Endodermal cell (in vitro differentiated cells): ENCODE measurements around the gene ACP7. TPM values are rescaled to one million over a fixed set of nuclear protein-coding genes. Genes with fewer than 3 reads are reported as not detected.

ENCODE experiments used
- DNase-seq: peaks from one replicate; pipeline ENCODE4 v3.0.0-alpha.2; 2017
- H3K27ac ChIP-seq: 2 replicates; pipeline ENCODE4 v1.5.1; 2013; ENCODE audit warnings: mild to moderate bottlenecking, low read depth, low read length, moderate library complexity
- H3K27me3 ChIP-seq: 2 replicates; pipeline ENCODE4 v1.6.1; 2013; ENCODE audit warnings: mild to moderate bottlenecking, low read length, moderate library complexity; ENCODE audit not compliant: insufficient read depth, control insufficient read depth, poor library complexity, severe bottlenecking
- H3K36me3 ChIP-seq: 2 replicates; pipeline ENCODE4 v1.7.0; 2013; ENCODE audit warnings: mild to moderate bottlenecking, low read length, moderate library complexity; ENCODE audit not compliant: control insufficient read depth, insufficient read depth
- H3K4me1 ChIP-seq: one replicate; pipeline ENCODE4 v1.7.0; 2013; ENCODE audit warnings: low read length; ENCODE audit not compliant: control insufficient read depth, insufficient read depth
- H3K4me3 ChIP-seq: 2 replicates; pipeline ENCODE4 v1.5.1; 2013; ENCODE audit warnings: mild to moderate bottlenecking, low read length, moderate library complexity
- H3K9ac ChIP-seq: 2 replicates; pipeline ENCODE4 v1.6.1; 2013; ENCODE audit warnings: mild to moderate bottlenecking, low read length, moderate library complexity; ENCODE audit not compliant: poor library complexity, severe bottlenecking; ENCODE audit errors: extremely low read depth
- H3K9me3 ChIP-seq: 2 replicates; pipeline ENCODE4 v1.6.1; 2013; ENCODE audit warnings: mild to moderate bottlenecking, low read length, moderate library complexity; ENCODE audit not compliant: control insufficient read depth
- H3K27ac Mint-ChIP-seq: 2 replicates; pipeline ENCODE4 v1.8.0; 2020; ENCODE audit warnings: mixed read lengths
- H3K27me3 Mint-ChIP-seq: 2 replicates; pipeline ENCODE4 v1.8.0; 2021; ENCODE audit warnings: mild to moderate bottlenecking, mixed read lengths; ENCODE audit not compliant: insufficient read depth
- H3K36me3 Mint-ChIP-seq: 2 replicates; pipeline ENCODE4 v1.8.0; 2020; ENCODE audit warnings: low read depth, mixed read lengths
- H3K4me1 Mint-ChIP-seq: 2 replicates; pipeline ENCODE4 v1.8.0; 2020; ENCODE audit warnings: mixed read lengths
- H3K4me3 Mint-ChIP-seq: 2 replicates; pipeline ENCODE4 v1.8.0; 2020; ENCODE audit warnings: mild to moderate bottlenecking, moderate library complexity, mixed read lengths
- H3K9me3 Mint-ChIP-seq: 2 replicates; pipeline ENCODE4 v1.8.0; 2020; ENCODE audit warnings: mild to moderate bottlenecking, mixed read lengths
- WGBS, 2 experiments: methylation state at CpG; one replicate each; pipeline versions ENCODE4 v1.1.5 to v1.1.7; 2013; ENCODE audit warnings: missing lambda C conversion rate in 2 of 2, mixed read lengths in 1 of 2; ENCODE audit not compliant: insufficient coverage in 1 of 2, insufficient read length in 1 of 2; 5-methylcytosine and 5-hydroxymethylcytosine counted together
- total RNA-seq, 2 donors: library from RNA; stranded (reverse); fragmentation: NEBNext Ultra II Directional in 1 of 2; extraction: Animal tissue kit (Norgen Biotek cat#: 25700) in 1 of 2; gene quantifications; 2 replicates in 1 of 2; 3 replicates in 1 of 2; pipeline ENCODE4 v1.2.1, GENCODE V29; 2021
- TF ChIP-seq, protein P1 (sequence below): fragments of 200-600 bp; sonication (generic); conservative IDR thresholded peaks from 2 replicates; pipeline ENCODE4 v1.5.0; 2021; ENCODE audit warnings: antibody characterized with exemption, mild to moderate bottlenecking

The ACP7 gene
- total RNA-seq, 2 donors from 2014 or later, result 0.29 TPM; not detected in 1

DNA sequence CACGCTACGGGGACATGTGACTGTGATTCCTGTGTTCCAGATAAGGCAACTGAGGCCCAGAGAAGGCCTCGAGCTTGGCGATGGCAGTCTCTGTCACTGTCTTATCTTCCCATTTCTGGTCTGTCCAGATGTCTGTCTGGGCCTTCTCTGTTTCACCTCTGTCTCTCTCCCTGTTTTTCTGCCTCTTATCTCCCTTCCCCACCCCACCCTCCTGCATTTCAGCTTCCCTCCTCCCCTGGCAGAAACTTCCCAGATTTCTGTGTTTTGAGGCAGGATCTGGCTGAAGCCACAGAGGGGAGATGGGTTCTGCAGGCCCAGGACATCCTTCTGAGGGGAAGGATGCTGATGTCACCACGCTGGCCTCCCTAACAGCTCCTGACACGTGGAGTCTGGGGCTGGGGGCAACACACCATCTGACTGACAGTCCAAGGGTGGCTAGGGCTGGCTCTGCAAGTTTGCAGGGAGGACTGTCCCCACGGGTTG is 55.8 kb downstream of the ACP7 start:
- Histone ChIP-seq H3K9ac (no peak overlapping the region), H3K4me3 (no peak overlapping the region), H3K27me3 (no peaks in the 10 kb centered on the region), H3K27ac (no peak overlapping the region), H3K9me3 (no peaks in the 10 kb centered on the region), H3K4me1 (peaks cover 18% of the 10 kb centered on the region), H3K36me3 (no peaks in the 10 kb centered on the region)
- Mint-ChIP-seq H3K9me3 (no peaks in the 10 kb centered on the region), H3K4me3 (no peak overlapping the region), H3K4me1 (peaks cover 36% of the 10 kb centered on the region), H3K36me3 (no peaks in the 10 kb centered on the region), H3K27me3 (no peaks in the 10 kb centered on the region), H3K27ac (no peak overlapping the region)
- TF ChIP-seq, protein P1, sequence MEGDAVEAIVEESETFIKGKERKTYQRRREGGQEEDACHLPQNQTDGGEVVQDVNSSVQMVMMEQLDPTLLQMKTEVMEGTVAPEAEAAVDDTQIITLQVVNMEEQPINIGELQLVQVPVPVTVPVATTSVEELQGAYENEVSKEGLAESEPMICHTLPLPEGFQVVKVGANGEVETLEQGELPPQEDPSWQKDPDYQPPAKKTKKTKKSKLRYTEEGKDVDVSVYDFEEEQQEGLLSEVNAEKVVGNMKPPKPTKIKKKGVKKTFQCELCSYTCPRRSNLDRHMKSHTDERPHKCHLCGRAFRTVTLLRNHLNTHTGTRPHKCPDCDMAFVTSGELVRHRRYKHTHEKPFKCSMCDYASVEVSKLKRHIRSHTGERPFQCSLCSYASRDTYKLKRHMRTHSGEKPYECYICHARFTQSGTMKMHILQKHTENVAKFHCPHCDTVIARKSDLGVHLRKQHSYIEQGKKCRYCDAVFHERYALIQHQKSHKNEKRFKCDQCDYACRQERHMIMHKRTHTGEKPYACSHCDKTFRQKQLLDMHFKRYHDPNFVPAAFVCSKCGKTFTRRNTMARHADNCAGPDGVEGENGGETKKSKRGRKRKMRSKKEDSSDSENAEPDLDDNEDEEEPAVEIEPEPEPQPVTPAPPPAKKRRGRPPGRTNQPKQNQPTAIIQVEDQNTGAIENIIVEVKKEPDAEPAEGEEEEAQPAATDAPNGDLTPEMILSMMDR, result no peak
- peak; percentile 59 for DNase-seq
- 65 to 73% methylated on average over 7 of the region's 7 CpGs for WGBS, 2 experiments

DNA sequence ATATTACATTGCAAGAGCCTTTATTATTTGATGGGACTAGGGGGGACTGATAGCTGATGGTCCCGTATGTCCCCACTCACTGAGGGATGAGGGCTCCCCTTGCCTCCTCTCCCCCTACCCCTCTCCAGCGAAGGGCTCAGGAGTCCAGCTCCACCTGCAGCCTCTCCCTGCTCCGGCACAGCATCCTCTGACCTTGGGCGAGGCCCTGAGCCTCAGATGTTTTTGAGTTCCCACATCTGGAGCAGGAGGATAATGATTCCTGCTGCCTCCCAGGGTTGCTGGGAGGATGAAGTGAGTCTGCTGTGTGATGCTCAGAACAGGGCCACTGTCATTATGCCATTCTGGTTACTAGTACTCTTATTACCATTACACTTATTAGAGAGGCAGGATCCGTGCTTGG is 56.4 kb downstream of the ACP7 start:
- no peaks in the 10 kb centered on the region for H3K36me3 ChIP-seq
- Mint-ChIP-seq H3K36me3 (no peaks in the 10 kb centered on the region), H3K27me3 (no peaks in the 10 kb centered on the region), H3K4me1 (peaks cover 36% of the 10 kb centered on the region), H3K4me3 (no peak overlapping the region), H3K27ac (no peak overlapping the region), H3K9me3 (no peaks in the 10 kb centered on the region)
- H3K9me3 ChIP-seq, result no peaks in the 10 kb centered on the region
- DNase-seq, result no peak
- peaks cover 18% of the 10 kb centered on the region for H3K4me1 ChIP-seq
- H3K27ac ChIP-seq, result no peak overlapping the region
- H3K9ac ChIP-seq, result no peak overlapping the region
- TF ChIP-seq, protein P1, result no peak
- H3K4me3 ChIP-seq, result no peak overlapping the region
- no peaks in the 10 kb centered on the region for H3K27me3 ChIP-seq
- 66 to 83% methylated on average over 3 to 5 of the region's 5 CpGs for WGBS, 2 experiments

DNA sequence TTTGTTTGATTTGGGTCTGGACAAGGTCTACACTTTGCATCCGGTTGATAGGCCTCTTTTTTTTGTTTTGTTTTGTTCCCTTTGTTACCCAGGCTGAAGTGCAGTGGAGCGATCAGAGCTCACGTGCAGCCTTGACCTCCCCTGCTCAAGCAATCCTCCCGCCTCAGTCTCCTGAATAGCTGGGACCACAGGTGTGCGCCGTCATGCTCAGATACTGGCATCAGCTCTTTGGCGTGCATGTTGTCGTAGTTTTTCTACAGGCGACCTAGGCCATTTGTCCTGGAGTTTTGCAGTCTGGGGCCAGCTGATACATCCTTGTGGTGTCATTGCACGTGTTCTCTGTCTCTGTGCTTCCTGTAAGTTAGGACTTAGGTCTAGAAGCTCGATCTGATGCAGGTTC is 57.8 kb downstream of the ACP7 start:
- no peak overlapping the region for H3K27ac ChIP-seq
- TF ChIP-seq, protein P1, result no peak
- H3K4me1 ChIP-seq, result peaks cover 18% of the 10 kb centered on the region
- no peak overlapping the region for H3K4me3 Mint-ChIP-seq
- H3K4me3 ChIP-seq, result no peak overlapping the region
- H3K27ac Mint-ChIP-seq, result no peak overlapping the region
- no peaks in the 10 kb centered on the region for H3K27me3 ChIP-seq
- no peaks in the 10 kb centered on the region for H3K27me3 Mint-ChIP-seq
- H3K9me3 Mint-ChIP-seq, result no peaks in the 10 kb centered on the region
- no peaks in the 10 kb centered on the region for H3K9me3 ChIP-seq
- no peak for DNase-seq
- WGBS, 2 experiments, result 84 to 87% methylated on average over 11 of the region's 11 CpGs
- H3K36me3 ChIP-seq, result no peaks in the 10 kb centered on the region
- peaks cover 38% of the 10 kb centered on the region for H3K4me1 Mint-ChIP-seq
- H3K36me3 Mint-ChIP-seq, result no peaks in the 10 kb centered on the region
- H3K9ac ChIP-seq, result no peak overlapping the region
